Brain microvascular endothelial cell (primary cell): ENCODE results near the gene ACSF3.
"Not testable (repeated sequence)": the region's sequence is repeated elsewhere in the genome, so short reads cannot be mapped to it uniquely, and the experiment has no call there.

Experiments
- DNase-seq: peaks from one replicate; pipeline ENCODE4 v3.0.0-alpha.2; 2020
- H3K27ac ChIP-seq: fragments of 250-450 bp; sonication (Bioruptor Pico); 2 replicates; pipeline ENCODE4 v1.5.1; 2020; ENCODE audit warnings: mild to moderate bottlenecking, moderate library complexity
- H3K27me3 ChIP-seq: fragments of 250-450 bp; sonication (Bioruptor Pico); replicated peaks from 2 replicates; pipeline ENCODE4 v1.5.1; 2020; ENCODE audit warnings: mild to moderate bottlenecking
- H3K36me3 ChIP-seq: fragments of 250-450 bp; sonication (Bioruptor Pico); replicated peaks from 2 replicates; pipeline ENCODE4 v1.5.1; 2020; ENCODE audit warnings: mild to moderate bottlenecking
- H3K4me3 ChIP-seq: 2 replicates; pipeline ENCODE4 v1.5.1; 2011; ENCODE audit warnings: low read depth, mild to moderate bottlenecking, control low read depth, low read length, moderate library complexity
- CTCF ChIP-seq: IDR thresholded peaks from 2 replicates; pipeline ENCODE4 v1.5.1; 2011; ENCODE audit warnings: low read depth, mild to moderate bottlenecking, moderate library complexity, low read length, control low read depth, inconsistent platforms; ENCODE audit errors: missing control alignments
- in situ Hi-C: cut with HindIII; loops from 2 replicates; pipeline ENCODE4 v1.10.0; 2017; ENCODE audit warnings: low sequenced_read_pairs, low pct_ligation_motif_present

ACSF3 gene

GRCh38 chr16:89161763-89162713 lies 68.4 kb downstream of the ACSF3 start:
- no peak for TF ChIP-seq CTCF
- Histone ChIP-seq H3K36me3 (no peaks in the 10 kb centered on the region), H3K27ac (no peak overlapping the region), H3K27me3 (no peaks in the 10 kb centered on the region), H3K4me3 (no peak overlapping the region)
- in situ Hi-C loops: loop anchor here (25.0 kb wide), 1 partner anchor 400 kb away; no protein-coding TSS in a partner anchor
- no peak for DNase-seq

DNA sequence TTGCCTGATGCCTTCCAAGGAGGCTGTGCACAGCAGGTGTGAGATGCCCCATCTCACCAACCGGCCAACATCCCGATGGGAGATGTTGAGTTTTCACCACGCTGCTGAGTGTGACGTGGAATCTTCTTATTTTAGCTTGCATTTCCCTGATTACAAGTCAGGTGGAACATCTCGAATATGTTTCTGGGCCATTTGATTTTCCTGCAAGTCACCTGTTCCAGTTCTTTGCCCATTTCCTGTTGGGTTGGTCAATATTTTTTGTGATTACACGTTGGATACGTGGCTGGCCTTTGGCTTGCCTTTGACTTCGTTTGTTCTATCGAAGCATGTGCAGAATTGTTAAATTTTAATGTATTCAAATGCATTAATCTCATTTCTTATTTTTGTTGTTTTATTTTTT lies 69.6 kb downstream of the ACSF3 start:
- in situ Hi-C loops: loop anchor here (25.0 kb wide), 1 partner anchor 401 kb away; no protein-coding TSS in a partner anchor
- Histone ChIP-seq H3K36me3 (no peaks in the 10 kb centered on the region), H3K27me3 (no peaks in the 10 kb centered on the region), H3K4me3 (no peak overlapping the region), H3K27ac (no peak overlapping the region)
- no peak for TF ChIP-seq CTCF
- DNase-seq: no peak

- TF ChIP-seq CTCF: no peak
Measured at GRCh38 chr16:89164436-89164835, 70.8 kb downstream of the ACSF3 start.

DNA sequence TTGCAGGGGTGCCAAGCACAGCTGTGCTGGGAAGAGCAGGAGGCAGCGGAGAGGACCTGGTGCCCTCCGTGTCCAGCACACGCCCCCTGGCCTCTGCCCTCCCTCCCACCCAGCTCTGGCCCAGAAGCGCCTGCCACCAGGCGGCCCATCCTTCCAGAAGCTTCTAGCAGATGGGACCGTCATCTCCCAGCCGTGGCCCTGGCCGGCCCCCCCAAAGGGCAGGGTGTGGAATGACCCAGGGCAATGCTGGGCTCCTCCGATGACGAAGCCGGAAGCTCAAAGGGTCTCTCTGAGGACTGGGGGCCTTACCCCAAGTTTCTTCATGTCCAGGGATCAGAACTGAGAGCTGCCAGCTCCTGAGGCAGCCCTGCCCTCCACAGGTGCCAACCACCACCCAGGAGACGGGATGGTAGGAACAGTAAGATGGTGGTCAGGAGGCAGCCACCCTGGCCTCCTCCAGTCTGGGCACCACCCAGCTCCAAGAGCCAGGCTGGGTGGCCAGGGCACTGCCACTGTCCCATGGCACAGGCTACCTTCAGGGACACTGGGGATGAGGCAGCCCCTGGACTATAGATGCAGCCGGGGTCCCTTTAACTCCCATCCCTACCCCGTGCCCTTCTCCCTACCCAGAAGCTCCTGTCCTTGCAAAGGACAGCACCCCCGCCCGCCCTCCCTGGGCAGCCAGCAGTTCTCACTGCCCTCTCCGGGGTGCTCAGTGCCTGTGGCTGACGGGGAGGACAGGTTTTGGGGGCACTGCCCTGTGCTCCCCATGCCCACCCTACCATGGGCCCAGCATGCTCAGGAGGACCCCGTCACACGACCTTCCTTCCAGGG lies 71.4 kb downstream of the ACSF3 start:
- Histone ChIP-seq H3K27me3 (no peaks in the 10 kb centered on the region), H3K4me3 (no peak overlapping the region), H3K27ac (no peak overlapping the region), H3K36me3 (no peaks in the 10 kb centered on the region)
- DNase-seq: no peak
- in situ Hi-C loops: loop anchor here (25.0 kb wide), 1 partner anchor 403 kb away; no protein-coding TSS in a partner anchor
- TF ChIP-seq CTCF: no peak

More at GRCh38 chr16:89164436-89164835, 70.8 kb downstream of the ACSF3 start:
- DNase-seq: no peak
- no peaks in the 10 kb centered on the region for H3K27me3 ChIP-seq
- H3K36me3 ChIP-seq: no peaks in the 10 kb centered on the region
- H3K27ac ChIP-seq: no peak overlapping the region
- no peak overlapping the region for H3K4me3 ChIP-seq
- in situ Hi-C loops: loop anchor here (25.0 kb wide), 1 partner anchor 402 kb away; no protein-coding TSS in a partner anchor

DNA sequence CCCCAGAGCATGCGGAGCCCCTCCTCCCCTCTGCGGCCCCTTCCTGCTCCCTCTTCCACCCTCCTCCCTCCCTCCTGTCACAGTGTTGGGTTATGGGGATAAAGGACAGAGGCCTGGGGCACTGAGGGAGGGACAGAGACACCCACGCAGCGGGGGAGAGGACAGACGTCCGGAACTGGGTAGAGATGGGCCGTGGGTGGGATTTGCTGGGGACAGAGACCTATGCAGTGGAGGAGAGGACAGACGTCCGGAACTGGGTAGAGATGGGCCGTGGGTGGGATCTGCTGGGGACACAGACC lies 72.0 kb downstream of the ACSF3 start:
- DNase-seq, H3K36me3 ChIP-seq, H3K27ac ChIP-seq, H3K27me3 ChIP-seq, H3K4me3 ChIP-seq: not testable (repeated sequence)
- in situ Hi-C loops: loop anchor here (25.0 kb wide), 1 partner anchor 403 kb away; no protein-coding TSS in a partner anchor
